WTC11 (cell line): ENCODE results near the gene MORN5. TPM values are rescaled to one million over a fixed set of nuclear protein-coding genes. Genes with fewer than 3 reads are reported as not detected.

Experiments used
- ATAC-seq: fragments of 200-7000 bp; cut with Tn5 transposase; 2 replicates; pipeline ENCODE4 v1.10.0; 2021; ENCODE audit warnings: mild to moderate bottlenecking, moderate library complexity
- CTCF ChIA-PET: fragments of 300-600 bp; sonication (Branson Sonifier 250); formaldehyde crosslinking; loops from one replicate; lab custom pipeline; 2021; ENCODE audit warnings: antibody characterized with exemption; lab: Charles Lee
- POLR2A ChIA-PET: fragments of 350-600 bp; sonication (Branson Sonifier 250); formaldehyde crosslinking; loops from one replicate; lab custom pipeline; 2021; ENCODE audit warnings: antibody characterized with exemption; lab: Charles Lee
- DNase-seq: peaks from one replicate; pipeline ENCODE4 v3.0.0; 2021; ENCODE audit warnings: low spot score
- H3K27ac Mint-ChIP-seq: 2 replicates; pipeline ENCODE4 v1.8.0; 2021; ENCODE audit warnings: mixed read lengths
- H3K27me3 Mint-ChIP-seq: 2 replicates; pipeline ENCODE4 v1.8.0; 2021; ENCODE audit warnings: low read depth, mild to moderate bottlenecking, moderate library complexity, mixed read lengths
- H3K36me3 Mint-ChIP-seq: 2 replicates; pipeline ENCODE4 v1.8.0; 2021; ENCODE audit warnings: mixed read lengths
- H3K4me1 Mint-ChIP-seq: 2 replicates; pipeline ENCODE4 v1.8.0; 2022; ENCODE audit warnings: mixed read lengths
- H3K4me3 Mint-ChIP-seq: 2 replicates; pipeline ENCODE4 v1.8.0; 2021; ENCODE audit warnings: mild to moderate bottlenecking, moderate library complexity, mixed read lengths
- H3K9me3 Mint-ChIP-seq: 2 replicates; pipeline ENCODE4 v1.8.0; 2021; ENCODE audit warnings: mixed read lengths
- ATF3 ChIP-seq: sonication (generic); formaldehyde crosslinking; conservative IDR thresholded peaks from 2 replicates; pipeline ENCODE4 v1.8.1; 2022; ENCODE audit warnings: mild to moderate bottlenecking, missing genetic modification reagents
- CBFB ChIP-seq: sonication (generic); formaldehyde crosslinking; IDR thresholded peaks from 2 replicates; pipeline ENCODE4 v1.8.1; 2022; ENCODE audit warnings: mild to moderate bottlenecking, low read depth, missing genetic modification reagents
- CDX4 ChIP-seq: fragments of 250-450 bp; sonication (Bioruptor Pico); IDR thresholded peaks from 2 replicates; pipeline ENCODE4 v1.9.0; 2021; ENCODE audit warnings: moderate library complexity, mild to moderate bottlenecking, inconsistent platforms, borderline replicate concordance
- E2F5 ChIP-seq: sonication (generic); formaldehyde crosslinking; IDR thresholded peaks from 2 replicates; pipeline ENCODE4 v1.8.1; 2022; ENCODE audit warnings: mild to moderate bottlenecking, moderate library complexity, missing genetic modification reagents
- GRHL2 ChIP-seq: fragments of 250-450 bp; sonication (Bioruptor Pico); IDR thresholded peaks from 2 replicates; pipeline ENCODE4 v1.8.0; 2022; ENCODE audit warnings: mild to moderate bottlenecking, moderate library complexity; ENCODE audit not compliant: insufficient replicate concordance, severe bottlenecking
- MLX ChIP-seq: sonication (generic); formaldehyde crosslinking; IDR thresholded peaks from 2 replicates; pipeline ENCODE4 v1.8.1; 2023; ENCODE audit warnings: mild to moderate bottlenecking, missing genetic modification reagents, moderate library complexity
- NFE2L1 ChIP-seq: sonication (generic); formaldehyde crosslinking; IDR thresholded peaks from 2 replicates; pipeline ENCODE4 v1.8.1; 2023; ENCODE audit warnings: missing genetic modification reagents
- PREB ChIP-seq: sonication (generic); formaldehyde crosslinking; IDR thresholded peaks from 2 replicates; pipeline ENCODE4 v1.8.1; 2022; ENCODE audit warnings: mild to moderate bottlenecking, missing genetic modification reagents, moderate library complexity, borderline replicate concordance
- SOX15 ChIP-seq: fragments of 250-450 bp; sonication (Bioruptor Pico); IDR thresholded peaks from 2 replicates; pipeline ENCODE4 v1.9.0; 2021; ENCODE audit warnings: mild to moderate bottlenecking
- TEAD4 ChIP-seq: sonication (generic); formaldehyde crosslinking; IDR thresholded peaks from 2 replicates; pipeline ENCODE4 v1.8.0; 2022; ENCODE audit warnings: mild to moderate bottlenecking, missing genetic modification reagents
- TP53 ChIP-seq: sonication (generic); formaldehyde crosslinking; IDR thresholded peaks from 2 replicates; pipeline ENCODE4 v1.8.1; 2023; ENCODE audit warnings: mild to moderate bottlenecking, missing genetic modification reagents
- ZMAT4 ChIP-seq: fragments of 250-450 bp; sonication (Bioruptor Pico); IDR thresholded peaks from 2 replicates; pipeline ENCODE4 v1.9.0; 2021; ENCODE audit warnings: mild to moderate bottlenecking
- ZNF121 ChIP-seq: sonication (generic); formaldehyde crosslinking; IDR thresholded peaks from 2 replicates; pipeline ENCODE4 v1.8.0; 2023; ENCODE audit warnings: missing genetic modification reagents
- ZNF138 ChIP-seq: sonication (generic); formaldehyde crosslinking; conservative IDR thresholded peaks from 2 replicates; pipeline ENCODE4 v1.8.1; 2022; ENCODE audit warnings: mild to moderate bottlenecking, moderate library complexity, missing genetic modification reagents
- ZNF281 ChIP-seq: sonication (generic); formaldehyde crosslinking; IDR thresholded peaks from 2 replicates; pipeline ENCODE4 v1.8.0; 2023; ENCODE audit warnings: mild to moderate bottlenecking, missing genetic modification reagents
- ZNF396 ChIP-seq: fragments of 250-450 bp; sonication (Bioruptor Pico); IDR thresholded peaks from 2 replicates; pipeline ENCODE4 v1.8.0; 2021; ENCODE audit warnings: mild to moderate bottlenecking, moderate library complexity, borderline replicate concordance
- ZNF423 ChIP-seq: fragments of 250-450 bp; sonication (Bioruptor Pico); IDR thresholded peaks from 2 replicates; pipeline ENCODE4 v2.1.2; 2022; ENCODE audit warnings: mild to moderate bottlenecking, moderate library complexity
- ZNF425 ChIP-seq: fragments of 250-450 bp; sonication (Bioruptor Pico); conservative IDR thresholded peaks from 2 replicates; pipeline ENCODE4 v1.9.0; 2021; ENCODE audit warnings: mild to moderate bottlenecking
- total RNA-seq: library from RNA; stranded (reverse); gene quantifications from 3 replicates; pipeline ENCODE4 v1.2.3, GENCODE V29; 2021

MORN5 gene
- total RNA-seq, 1 experiment from 2014 or later = not detected

- ATAC-seq (peak; percentile 46), DNase-seq (peak; percentile 53)
- Mint-ChIP-seq H3K27me3 (peaks cover 50% of the 10 kb centered on the region), H3K4me1 (peaks cover 30% of the 10 kb centered on the region), H3K4me3 (peak overlapping the region; percentile 73), H3K27ac (no peak overlapping the region), H3K36me3 (no peaks in the 10 kb centered on the region), H3K9me3 (no peaks in the 10 kb centered on the region)
- ChIA-PET POLR2A (interaction anchor here (0.5 to 1.5 kb wide), 4 partner anchors 11 to 138 kb away, joined by 3 to 4 read pairs (median 3); partner anchors contain the start of genes MRRF and RBM18), CTCF (interaction anchor here (0.5 to 24.3 kb wide), 29 partner anchors 8 to 833 kb away, joined by 3 to 627 read pairs (median 8); partner anchors contain the start of genes MORN5, MRRF, NDUFA8 and PTGS1)
- TF ChIP-seq ZNF396 (CRISPR knock-in tag) (no peak), ZNF121 (CRISPR knock-in tag) (peak; percentile 54), ZNF423 (CRISPR knock-in tag) (peak; percentile 26; the same call in 1 of the 2 replicates), ZNF138 (no peak), GRHL2 (CRISPR knock-in tag) (no peak), ZNF425 (CRISPR knock-in tag) (no peak), ZNF281 (0 out of 2 replicates have a peak, but pooled peaks have one; percentile 11), CBFB (CRISPR knock-in tag) (no peak), ZMAT4 (CRISPR knock-in tag) (no peak), TEAD4 (CRISPR knock-in tag) (0 out of 2 replicates have a peak, but pooled peaks have one; percentile 24)
These were observed 33.1 kb upstream of the MORN5 start for GRCh38 chr9:122126331-122127261.

- ATAC-seq (no peak), DNase-seq (no peak)
- H3K36me3 Mint-ChIP-seq = no peaks in the 10 kb centered on the region
- peaks cover 50% of the 10 kb centered on the region for H3K27me3 Mint-ChIP-seq
- POLR2A ChIA-PET = interaction anchor here (0.9 to 1.0 kb wide), 2 partner anchors 138 to 219 kb away, joined by 3 read pairs; partner anchors contain the start of genes MRRF and RBM18
- no peaks in the 10 kb centered on the region for H3K9me3 Mint-ChIP-seq
- H3K4me3 Mint-ChIP-seq = peak overlapping the region; percentile 47
- no peak overlapping the region for H3K27ac Mint-ChIP-seq
- CTCF ChIA-PET = interaction anchor here (0.6 to 24.3 kb wide), 16 partner anchors 12 to 229 kb away, joined by 3 to 627 read pairs (median 25); partner anchors contain the start of genes MORN5 and NDUFA8
- peaks cover 38% of the 10 kb centered on the region for H3K4me1 Mint-ChIP-seq
- TF ChIP-seq SOX15 (CRISPR knock-in tag) = no peak
- TF ChIP-seq E2F5 (CRISPR knock-in tag) = no peak
- TF ChIP-seq MLX = no peak
- no peak for TF ChIP-seq TP53 (CRISPR knock-in tag)
- no peak for TF ChIP-seq PREB
- TF ChIP-seq CDX4 = no peak
- no peak for TF ChIP-seq NFE2L1
- no peak for TF ChIP-seq ATF3
- TF ChIP-seq, all 79 proteins: peak for 0
These were observed 32.3 kb upstream of the MORN5 start for GRCh38 chr9:122127396-122127798.
